ENCODE data around the gene SIN3B.

GRCh38 chr19:16878181-16878965 is 49.2 kb downstream of the SIN3B start:
- no peak for TF ChIP-seq CTCF (IDR thresholded peaks at IDR 0.05; ENCODE audit: insufficient read depth, low read length, poor library complexity, severe bottlenecking)
- TF ChIP-seq EZH2phosphoT487 (conservative IDR thresholded peaks at IDR 0.05; ENCODE audit: low read length): no peak

Measured in SU-DHL-6 (cell line).